ENCODE data around the gene SH3PXD2B.

Gene SH3PXD2B

DNA sequence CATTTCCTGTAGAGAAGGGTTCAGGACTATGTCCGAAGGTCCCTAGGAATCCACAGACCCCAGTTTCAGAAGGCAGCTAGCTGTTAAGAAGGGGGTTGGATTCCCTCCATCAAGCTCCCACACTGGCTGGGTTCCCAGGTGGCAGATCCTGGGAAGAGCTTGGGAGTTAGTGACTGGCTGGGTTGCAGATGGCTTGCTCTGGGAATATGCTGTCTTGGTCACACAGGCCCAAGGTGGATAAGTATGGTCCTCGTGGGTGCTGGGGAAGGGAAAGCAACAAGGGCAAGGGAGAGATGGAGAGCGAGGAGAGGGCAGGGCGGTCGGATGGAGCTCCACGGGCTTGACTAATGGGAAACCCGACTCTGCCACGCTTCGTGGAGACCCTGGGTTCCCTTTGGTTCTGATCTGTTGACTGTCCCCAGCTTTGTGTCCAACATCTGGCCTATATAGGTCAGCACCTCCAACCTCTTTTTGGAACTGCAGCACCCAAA lies 17.4 kb downstream of the SH3PXD2B start:
- DNase-seq (ENCODE audit: low spot score): no peak

DNA sequence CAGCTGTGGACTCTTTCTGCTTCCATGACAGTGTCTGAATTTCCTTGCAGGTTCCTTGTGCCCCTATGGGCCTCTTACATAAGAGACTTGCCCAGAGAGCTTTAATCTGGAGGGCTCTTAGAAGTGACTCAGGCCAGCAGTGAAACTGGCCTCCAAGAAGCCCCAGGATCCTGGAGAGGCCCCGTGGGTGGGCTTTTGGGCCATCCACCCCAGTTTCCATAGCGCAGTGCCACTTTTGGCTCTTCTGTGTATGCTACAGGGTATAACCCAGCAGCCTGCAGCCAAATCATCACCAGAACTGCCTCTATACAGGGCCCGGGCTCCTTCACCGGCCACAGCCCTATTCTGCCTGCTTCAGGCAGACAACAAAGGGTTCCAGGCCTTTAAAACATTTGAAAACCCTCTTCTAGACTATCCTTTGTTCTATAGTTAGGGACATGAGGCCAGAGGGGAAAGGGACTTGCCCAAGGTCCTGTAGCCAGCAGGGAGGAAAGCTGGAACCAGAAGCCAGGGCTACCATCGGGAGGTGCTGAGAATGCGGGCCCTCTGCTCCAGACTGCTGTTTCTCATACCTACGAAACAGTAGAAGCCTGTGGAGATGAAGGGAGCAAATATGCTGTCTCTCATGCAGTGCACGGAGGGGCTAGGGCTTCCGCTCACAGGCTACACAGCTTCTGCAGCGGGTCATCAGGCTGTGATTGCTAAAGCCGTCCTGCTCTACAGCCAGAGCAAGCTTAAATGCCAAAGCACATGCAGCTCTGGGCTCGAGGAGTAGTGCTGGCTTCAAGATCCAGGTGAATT lies 18.0 kb downstream of the SH3PXD2B start:
- no peak for DNase-seq (ENCODE audit: low spot score)

GRCh38 chr5:172435362-172436077 lies 18.8 kb downstream of the SH3PXD2B start:
- DNase-seq (ENCODE audit: low spot score): no peak

GRCh38 chr5:172434251-172434650 lies 20.1 kb downstream of the SH3PXD2B start:
- DNase-seq (ENCODE audit: low spot score): no peak

GRCh38 chr5:172433513-172433912 lies 20.8 kb downstream of the SH3PXD2B start:
- DNase-seq (ENCODE audit: low spot score): no peak

DNA sequence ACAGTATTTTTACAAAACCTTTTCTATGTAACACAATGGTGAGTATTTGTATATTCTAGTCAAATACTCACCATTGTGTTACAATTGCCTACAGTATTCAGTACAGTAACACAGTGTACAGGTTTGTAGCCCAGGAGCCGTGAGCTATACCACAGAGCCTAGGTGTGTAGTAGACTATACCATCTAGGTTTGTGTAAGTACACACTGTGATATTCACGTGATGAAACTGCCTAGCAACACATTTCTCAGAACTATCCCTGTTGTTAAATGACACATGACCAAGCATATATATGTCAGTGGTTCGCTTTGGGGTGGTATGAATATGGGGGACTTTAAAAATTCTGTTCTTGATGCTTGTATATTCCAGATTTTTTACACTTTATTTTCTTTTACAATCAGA lies 21.3 kb downstream of the SH3PXD2B start:
- no peak for DNase-seq (ENCODE audit: low spot score)

- DNase-seq (ENCODE audit: low spot score): no peak
These were observed 24.0 kb downstream of the SH3PXD2B start for GRCh38 chr5:172430354-172430753.

DNA sequence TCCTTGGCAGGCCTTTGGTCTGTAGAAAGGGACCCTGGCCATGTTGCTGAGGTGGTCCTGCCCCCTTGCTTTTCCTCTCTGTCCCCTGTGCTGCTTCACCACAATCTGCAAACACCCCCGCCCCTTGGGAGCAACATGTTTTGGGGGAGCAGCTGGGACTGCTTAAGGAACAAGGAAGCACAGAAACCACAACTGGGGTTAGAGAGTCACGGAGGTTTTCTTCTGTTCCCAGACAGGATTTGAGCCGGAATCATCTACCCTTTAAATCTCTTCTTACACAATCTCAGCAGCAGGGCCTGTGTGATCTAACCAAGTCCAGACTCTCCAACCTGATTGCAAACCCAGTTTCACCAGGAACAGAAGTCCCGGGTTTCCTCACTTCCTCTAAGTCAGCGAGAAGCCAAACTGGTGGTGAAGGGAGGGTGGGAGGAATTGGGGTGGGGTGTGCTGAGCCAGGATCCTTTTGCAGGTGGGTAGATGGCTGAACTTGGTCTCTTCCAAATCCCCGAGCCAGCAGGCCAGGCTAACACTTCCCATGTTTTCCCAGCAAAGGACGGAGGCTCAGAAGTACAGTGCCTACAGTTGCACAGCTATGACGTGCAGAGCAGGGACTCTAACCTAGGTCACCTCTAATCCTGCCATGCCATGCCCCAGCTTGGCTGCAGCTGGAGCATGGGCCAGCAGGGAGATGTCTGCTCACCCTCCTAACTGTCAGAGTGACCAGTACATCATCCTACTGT lies 25.0 kb downstream of the SH3PXD2B start:
- DNase-seq (ENCODE audit: low spot score): peak; percentile 83

DNA sequence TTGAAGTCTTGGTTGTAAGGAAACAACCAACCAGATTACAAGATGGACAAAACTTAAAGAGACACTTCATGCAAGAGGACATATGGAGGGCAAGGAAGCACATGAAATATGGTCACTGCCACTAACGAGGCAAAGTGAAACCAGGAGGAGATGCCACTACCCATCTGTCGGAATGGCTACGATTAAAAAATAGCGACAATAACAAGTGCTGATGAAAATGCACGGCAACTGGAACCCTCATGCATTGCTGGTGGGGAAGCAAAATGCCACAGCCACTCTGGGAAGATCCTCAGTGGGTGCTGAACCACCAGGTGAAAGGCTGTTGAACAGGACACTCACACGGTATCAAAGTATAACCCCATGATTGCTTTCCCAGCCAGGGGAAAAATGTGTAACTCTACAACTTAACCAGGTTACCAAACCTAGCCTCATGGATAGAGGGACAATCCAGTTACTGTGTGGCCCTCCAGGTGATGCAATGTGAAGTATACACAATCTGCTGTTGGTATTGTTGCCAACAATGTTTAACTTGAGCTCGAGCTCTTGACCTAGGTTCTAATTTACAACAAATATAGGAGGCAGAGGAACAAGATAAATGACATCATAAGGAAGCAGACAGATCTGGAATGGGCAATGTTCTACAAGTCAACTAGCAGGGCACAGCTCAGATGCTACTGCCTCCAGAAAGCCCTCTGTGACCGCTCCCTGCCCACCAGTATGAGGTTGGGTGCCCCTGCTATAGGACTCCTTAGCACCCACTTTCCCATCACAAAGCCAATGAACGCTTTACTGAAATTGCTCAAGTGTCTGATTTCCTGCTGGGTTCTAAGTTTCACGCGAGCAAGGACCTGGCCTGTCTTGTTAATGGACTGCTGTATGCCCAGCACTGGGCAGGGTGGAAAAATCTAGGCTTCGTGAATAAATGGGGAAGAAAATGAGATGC lies 25.8 kb downstream of the SH3PXD2B start:
- DNase-seq (ENCODE audit: low spot score): no peak

DNA sequence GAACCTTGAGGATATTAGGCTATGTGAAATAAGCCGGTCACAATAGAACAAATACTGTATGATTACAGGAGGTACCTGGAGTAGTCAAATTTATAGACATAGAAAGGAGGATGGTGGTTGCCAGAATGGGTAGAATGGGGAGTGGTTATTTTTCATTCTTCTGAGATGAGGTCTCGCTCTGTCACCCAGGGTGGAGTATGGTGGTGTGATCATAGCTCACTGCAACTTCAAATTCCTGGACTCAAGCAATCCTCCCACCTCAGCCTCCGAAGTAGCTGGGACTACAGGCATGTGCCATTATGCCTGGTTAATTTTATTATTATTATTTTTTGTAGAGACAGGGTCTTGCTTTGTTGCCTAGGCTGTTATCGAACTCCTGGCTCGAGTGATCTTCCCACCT lies 27.1 kb downstream of the SH3PXD2B start:
- DNase-seq (ENCODE audit: low spot score): no peak

DNA sequence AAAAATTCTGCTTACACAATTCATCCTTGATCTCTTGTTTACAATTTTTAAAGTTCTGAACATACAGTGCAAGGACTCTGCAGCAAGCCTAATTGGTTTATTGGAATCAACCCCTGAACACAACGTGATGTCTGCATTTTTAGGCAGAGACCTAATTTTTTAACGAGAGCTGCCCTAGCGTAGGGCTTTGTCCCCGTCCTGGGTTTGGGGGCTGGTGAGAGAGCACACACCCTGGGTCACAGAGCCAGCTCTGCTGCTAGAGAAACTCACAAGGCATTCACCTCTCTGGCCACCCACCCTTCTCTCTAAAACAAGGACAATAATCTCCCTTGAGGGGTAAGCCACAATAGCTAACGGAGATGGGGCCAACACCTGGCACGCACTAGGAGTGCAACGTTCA lies 28.2 kb downstream of the SH3PXD2B start:
- no peak for DNase-seq (ENCODE audit: low spot score)

DNA sequence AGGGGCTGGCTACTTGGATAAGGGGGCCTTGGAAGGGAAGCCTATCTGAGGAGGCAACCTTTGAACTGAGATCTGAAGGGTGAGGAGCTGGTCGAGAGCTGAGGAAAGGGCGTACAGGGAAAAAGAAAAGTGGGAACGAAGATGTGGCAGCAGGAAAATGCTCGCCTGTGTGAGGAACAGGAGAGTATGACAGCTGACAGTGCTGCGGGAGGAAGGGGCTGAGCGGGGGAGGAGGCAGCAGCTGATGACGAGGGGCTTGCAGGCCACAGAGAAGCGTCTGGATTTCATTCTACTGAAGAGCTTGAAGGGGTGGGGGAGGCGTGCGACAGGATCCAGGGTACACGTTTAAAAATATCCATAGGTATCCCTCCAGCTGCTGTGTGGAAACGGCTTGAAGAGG lies 28.9 kb downstream of the SH3PXD2B start:
- no peak for DNase-seq (ENCODE audit: low spot score)

GRCh38 chr5:172424808-172425207 lies 29.5 kb downstream of the SH3PXD2B start:
- DNase-seq (ENCODE audit: low spot score): no peak

GRCh38 chr5:172424111-172424490 lies 30.2 kb downstream of the SH3PXD2B start:
- no peak for DNase-seq (ENCODE audit: low spot score)

GRCh38 chr5:172423379-172424110 lies 30.8 kb downstream of the SH3PXD2B start:
- DNase-seq (ENCODE audit: low spot score): no peak

GRCh38 chr5:172422255-172422654 lies 32.1 kb downstream of the SH3PXD2B start:
- DNase-seq (ENCODE audit: low spot score): no peak

GRCh38 chr5:172421020-172421419 lies 33.3 kb downstream of the SH3PXD2B start:
- DNase-seq (ENCODE audit: low spot score): no peak

DNA sequence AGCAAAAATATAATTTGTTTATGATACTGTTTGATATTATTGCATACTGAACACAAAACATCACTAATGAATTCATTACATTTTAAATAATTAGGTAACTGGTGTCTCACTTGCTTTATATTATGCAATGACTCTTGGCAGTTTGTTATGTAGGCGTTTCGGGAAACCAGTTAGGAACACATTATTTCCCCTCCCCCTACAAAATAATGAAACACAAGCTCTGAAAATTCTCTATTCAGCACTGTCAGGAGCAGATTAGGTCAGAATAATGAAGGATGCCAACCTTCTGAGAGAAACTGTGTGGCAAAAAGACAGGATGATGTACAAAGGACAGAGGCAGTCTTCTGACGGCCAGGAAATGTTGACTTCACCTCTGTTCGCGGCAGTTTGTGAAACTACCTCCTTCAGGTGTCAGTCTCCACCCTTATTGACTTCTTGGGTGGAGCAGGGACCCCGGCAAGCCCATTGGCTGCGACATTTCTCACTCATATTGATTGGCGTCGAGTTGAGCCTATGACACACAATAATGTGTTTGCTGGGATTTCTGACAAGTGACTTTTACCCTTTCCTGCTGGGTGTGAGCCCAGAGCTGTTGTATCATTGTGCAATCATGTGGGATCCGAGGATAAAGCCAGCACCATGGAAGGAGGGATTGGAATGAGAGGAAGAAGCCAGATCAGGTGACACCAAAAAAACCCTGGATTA lies 33.9 kb downstream of the SH3PXD2B start:
- DNase-seq (ENCODE audit: low spot score): peak; percentile 94

DNA sequence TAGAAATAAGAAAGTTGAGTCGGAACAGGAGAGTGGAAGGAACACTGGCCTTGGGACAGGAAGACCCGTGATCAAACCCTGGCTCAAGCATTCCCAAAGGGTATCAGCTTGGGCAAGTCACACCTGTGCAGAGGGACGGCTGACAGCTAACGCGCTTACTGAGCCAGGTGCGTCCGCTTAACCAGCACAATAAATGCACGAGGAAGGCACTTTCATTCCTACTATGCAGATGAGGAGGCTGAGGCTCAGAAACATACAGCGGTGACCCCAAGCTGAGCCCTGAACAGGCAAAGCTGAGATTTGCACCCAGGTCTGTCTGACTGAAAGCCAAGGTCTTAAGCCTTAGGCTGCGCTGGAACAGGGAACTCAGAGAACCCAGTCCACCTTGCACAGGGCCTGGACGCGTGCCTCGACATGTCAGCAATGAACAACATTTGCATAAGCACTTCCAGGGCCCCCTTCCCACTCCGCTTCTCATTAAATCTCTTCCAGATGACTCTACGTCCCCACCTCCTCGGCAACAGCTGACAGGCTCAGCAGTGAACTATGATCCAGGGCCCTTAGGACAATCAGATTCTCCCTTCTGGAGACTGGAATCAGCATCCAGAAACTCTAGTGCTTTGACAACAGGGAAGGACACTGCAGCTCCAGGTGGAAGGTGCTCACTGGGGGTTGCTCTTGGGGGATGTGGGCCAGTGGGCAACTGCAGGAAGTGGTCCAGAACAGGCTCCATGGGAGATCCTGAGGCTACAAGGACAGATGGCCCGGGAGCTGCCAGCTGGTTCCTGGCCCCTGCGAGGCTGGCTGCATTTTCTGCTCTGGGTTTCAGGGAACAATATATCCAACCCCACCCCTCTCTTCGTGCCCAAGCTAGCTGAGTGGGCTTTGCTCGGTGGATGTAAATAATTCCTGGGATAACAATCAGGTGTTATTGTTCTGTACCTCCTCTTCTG lies 35.2 kb downstream of the SH3PXD2B start:
- no peak for DNase-seq (ENCODE audit: low spot score)

Measured in AG08395 (cell line).